Osteocyte (in vitro differentiated cells): Measurements from ENCODE around the gene PKP3. TPM values are rescaled to one million over a fixed set of nuclear protein-coding genes. Genes with fewer than 3 reads are reported as not detected.
"Not testable (repeated sequence)": the region's sequence is repeated elsewhere in the genome, so short reads cannot be mapped to it uniquely, and the experiment has no call there.

Source experiments
- DNase-seq: peaks from one replicate; pipeline ENCODE4 v3.0.0; 2021; ENCODE audit warnings: mixed read lengths; ENCODE audit not compliant: unreplicated experiment; ENCODE audit errors: extremely low spot score
- H3K27ac Mint-ChIP-seq: one replicate; pipeline ENCODE4 v1.8.0; 2021; ENCODE audit warnings: mild to moderate bottlenecking, mixed read lengths; ENCODE audit not compliant: unreplicated experiment
- H3K27me3 Mint-ChIP-seq: one replicate; pipeline ENCODE4 v1.8.0; 2021; ENCODE audit warnings: mixed read lengths; ENCODE audit not compliant: unreplicated experiment
- H3K36me3 Mint-ChIP-seq: one replicate; pipeline ENCODE4 v1.8.0; 2021; ENCODE audit warnings: mixed read lengths; ENCODE audit not compliant: unreplicated experiment
- H3K4me1 Mint-ChIP-seq: one replicate; pipeline ENCODE4 v1.8.0; 2021; ENCODE audit warnings: mixed read lengths; ENCODE audit not compliant: unreplicated experiment
- H3K4me3 Mint-ChIP-seq: one replicate; pipeline ENCODE4 v1.8.0; 2021; ENCODE audit warnings: mild to moderate bottlenecking, moderate library complexity, mixed read lengths; ENCODE audit not compliant: unreplicated experiment
- H3K9me3 Mint-ChIP-seq: one replicate; pipeline ENCODE4 v1.8.0; 2021; ENCODE audit warnings: mixed read lengths; ENCODE audit not compliant: unreplicated experiment
- CTCF ChIP-seq: fragments of 200-600 bp; sonication (generic); IDR thresholded peaks from 2 replicates; pipeline ENCODE4 v1.5.0; 2021; ENCODE audit warnings: antibody characterized with exemption, mild to moderate bottlenecking, moderate library complexity
- total RNA-seq: library from RNA; stranded (reverse); gene quantifications from 2 replicates; pipeline ENCODE4 v1.2.1, GENCODE V29; 2021

The PKP3 gene
- total RNA-seq, 1 donor from 2014 or later, result 0.40 TPM

- no peak for DNase-seq
- Mint-ChIP-seq H3K27me3 (no peaks in the 10 kb centered on the region), H3K27ac (no peak overlapping the region), H3K9me3 (peaks cover 5% of the 10 kb centered on the region), H3K36me3 (peaks cover 5% of the 10 kb centered on the region), H3K4me1 (no peaks in the 10 kb centered on the region), H3K4me3 (no peak overlapping the region)
- no peak for TF ChIP-seq CTCF
Measured at GRCh38 chr11:386483-386882, 7.5 kb upstream of the PKP3 start.

GRCh38 chr11:387193-387793 lies 6.7 kb upstream of the PKP3 start:
- Mint-ChIP-seq H3K4me1 (no peaks in the 10 kb centered on the region), H3K27me3 (no peaks in the 10 kb centered on the region), H3K9me3 (peaks cover 5% of the 10 kb centered on the region), H3K27ac (no peak overlapping the region), H3K4me3 (no peak overlapping the region), H3K36me3 (peaks cover 2% of the 10 kb centered on the region)
- no peak for DNase-seq
- TF ChIP-seq CTCF, result no peak

- not testable (repeated sequence) for H3K36me3 Mint-ChIP-seq, H3K27me3 Mint-ChIP-seq, H3K27ac Mint-ChIP-seq, H3K4me1 Mint-ChIP-seq, DNase-seq, H3K4me3 Mint-ChIP-seq, H3K9me3 Mint-ChIP-seq
Measured at GRCh38 chr11:389369-389768, 4.6 kb upstream of the PKP3 start.

GRCh38 chr11:390175-390574 lies 3.8 kb upstream of the PKP3 start:
- Mint-ChIP-seq H3K4me1 (peaks cover 13% of the 10 kb centered on the region), H3K4me3 (no peak overlapping the region), H3K9me3 (peaks cover 5% of the 10 kb centered on the region), H3K36me3 (no peaks in the 10 kb centered on the region), H3K27me3 (no peaks in the 10 kb centered on the region), H3K27ac (no peak overlapping the region)
- TF ChIP-seq CTCF, result no peak
- no peak for DNase-seq

- Mint-ChIP-seq H3K4me3 (no peak overlapping the region), H3K36me3 (no peaks in the 10 kb centered on the region), H3K4me1 (peaks cover 18% of the 10 kb centered on the region), H3K27ac (no peak overlapping the region), H3K9me3 (peaks cover 5% of the 10 kb centered on the region), H3K27me3 (no peaks in the 10 kb centered on the region)
- DNase-seq, result no peak
- no peak for TF ChIP-seq CTCF
Measured at GRCh38 chr11:391117-392017, 2.6 kb upstream of the PKP3 start.
